GM12865 (cell line): Measurements from ENCODE around the gene SPEM1.

ENCODE experiments used
- DNase-seq: peaks from one replicate; pipeline ENCODE4 v3.0.0; 2010; ENCODE audit warnings: low read depth
- H3K4me3 ChIP-seq: 2 replicates; pipeline ENCODE4 v1.5.1; 2011; ENCODE audit warnings: mild to moderate bottlenecking, low read depth, low read length, control low read depth
- TF ChIP-seq, protein P1 (sequence below): IDR thresholded peaks from 2 replicates; pipeline ENCODE4 v1.5.1; 2011; ENCODE audit warnings: low read length, control low read depth, low read depth, inconsistent platforms; ENCODE audit not compliant: insufficient read depth; ENCODE audit errors: missing control alignments

The SPEM1 gene

DNA sequence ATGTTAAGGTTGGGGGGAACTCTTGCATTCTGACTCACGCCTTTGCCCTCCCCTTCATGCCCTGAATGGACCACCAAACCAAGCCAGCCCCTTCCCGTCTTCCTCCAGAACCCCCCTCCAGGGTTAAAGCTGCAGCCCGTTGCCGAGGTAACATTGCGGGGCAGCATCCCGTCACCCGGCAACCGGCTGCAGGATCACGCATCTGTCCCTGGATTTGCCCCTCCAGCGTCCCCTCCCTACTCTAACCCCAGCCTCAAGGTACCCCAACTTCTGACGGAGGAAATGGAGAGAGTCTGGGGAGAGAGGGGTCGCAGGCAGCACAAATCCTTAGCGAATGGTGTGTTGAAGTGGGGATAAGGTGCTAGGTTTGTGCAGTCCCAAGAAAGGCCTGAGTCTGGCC, 13.0 kb upstream of the SPEM1 start:
- no peak overlapping the region for H3K4me3 ChIP-seq
- TF ChIP-seq, protein P1, sequence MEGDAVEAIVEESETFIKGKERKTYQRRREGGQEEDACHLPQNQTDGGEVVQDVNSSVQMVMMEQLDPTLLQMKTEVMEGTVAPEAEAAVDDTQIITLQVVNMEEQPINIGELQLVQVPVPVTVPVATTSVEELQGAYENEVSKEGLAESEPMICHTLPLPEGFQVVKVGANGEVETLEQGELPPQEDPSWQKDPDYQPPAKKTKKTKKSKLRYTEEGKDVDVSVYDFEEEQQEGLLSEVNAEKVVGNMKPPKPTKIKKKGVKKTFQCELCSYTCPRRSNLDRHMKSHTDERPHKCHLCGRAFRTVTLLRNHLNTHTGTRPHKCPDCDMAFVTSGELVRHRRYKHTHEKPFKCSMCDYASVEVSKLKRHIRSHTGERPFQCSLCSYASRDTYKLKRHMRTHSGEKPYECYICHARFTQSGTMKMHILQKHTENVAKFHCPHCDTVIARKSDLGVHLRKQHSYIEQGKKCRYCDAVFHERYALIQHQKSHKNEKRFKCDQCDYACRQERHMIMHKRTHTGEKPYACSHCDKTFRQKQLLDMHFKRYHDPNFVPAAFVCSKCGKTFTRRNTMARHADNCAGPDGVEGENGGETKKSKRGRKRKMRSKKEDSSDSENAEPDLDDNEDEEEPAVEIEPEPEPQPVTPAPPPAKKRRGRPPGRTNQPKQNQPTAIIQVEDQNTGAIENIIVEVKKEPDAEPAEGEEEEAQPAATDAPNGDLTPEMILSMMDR, result no peak
- DNase-seq, result no peak

DNA sequence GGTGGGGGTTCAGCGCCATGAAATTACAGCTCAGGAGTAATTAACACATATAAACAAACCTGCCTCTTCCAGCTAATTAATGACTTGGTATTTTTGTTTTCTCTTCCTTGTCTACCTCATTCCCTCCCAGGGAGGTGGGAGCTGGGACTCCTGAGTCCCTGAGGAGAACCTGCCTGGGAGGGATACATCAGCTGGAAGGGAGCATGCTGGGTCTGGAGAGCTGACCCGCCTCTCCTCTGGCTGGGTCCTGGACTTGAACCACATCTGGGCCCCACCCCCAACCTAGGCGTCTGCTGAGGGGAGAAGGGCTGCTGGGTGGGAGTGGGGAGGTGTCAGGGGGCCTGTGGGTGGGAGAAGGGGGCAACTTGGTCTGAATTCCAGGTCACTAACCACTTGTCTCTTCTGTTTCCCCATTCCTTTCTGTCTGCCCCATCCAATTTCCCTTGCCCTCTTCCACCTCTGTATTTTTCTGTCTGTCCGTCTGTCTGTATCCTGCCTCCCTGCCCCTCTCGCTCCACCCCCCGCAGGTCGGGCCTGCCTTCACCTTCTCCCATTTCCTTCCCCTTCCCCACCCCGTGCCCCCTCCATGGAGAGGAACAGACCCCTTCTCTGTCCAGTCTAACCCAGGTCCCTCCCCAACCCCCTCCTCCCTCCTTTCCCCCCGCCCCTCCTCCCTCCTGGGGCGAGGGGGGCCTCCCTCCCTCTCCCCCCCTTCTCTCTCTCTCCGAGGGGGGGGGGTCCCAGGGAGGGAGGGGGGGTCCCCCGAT, 12.5 kb upstream of the SPEM1 start, which contains the start of gene NLGN2:
NLGN2 (plus strand) TSS at position 361 of the 767 bp plus-strand sequence. CDS start 411 bp downstream, outside the sequence.
- no peak for DNase-seq
- TF ChIP-seq, protein P1, result no peak
- no peak within 1 kb of the TSS for H3K4me3 ChIP-seq

DNA sequence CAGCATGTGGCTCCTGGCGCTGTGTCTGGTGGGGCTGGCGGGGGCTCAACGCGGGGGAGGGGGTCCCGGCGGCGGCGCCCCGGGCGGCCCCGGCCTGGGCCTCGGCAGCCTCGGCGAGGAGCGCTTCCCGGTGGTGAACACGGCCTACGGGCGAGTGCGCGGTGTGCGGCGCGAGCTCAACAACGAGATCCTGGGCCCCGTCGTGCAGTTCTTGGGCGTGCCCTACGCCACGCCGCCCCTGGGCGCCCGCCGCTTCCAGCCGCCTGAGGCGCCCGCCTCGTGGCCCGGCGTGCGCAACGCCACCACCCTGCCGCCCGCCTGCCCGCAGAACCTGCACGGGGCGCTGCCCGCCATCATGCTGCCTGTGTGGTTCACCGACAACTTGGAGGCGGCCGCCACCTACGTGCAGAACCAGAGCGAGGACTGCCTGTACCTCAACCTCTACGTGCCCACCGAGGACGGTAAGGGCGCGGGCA, 11.8 kb upstream of the SPEM1 start:
- TF ChIP-seq, protein P1, result no peak
- no peak for DNase-seq
- H3K4me3 ChIP-seq, result no peak overlapping the region

DNA sequence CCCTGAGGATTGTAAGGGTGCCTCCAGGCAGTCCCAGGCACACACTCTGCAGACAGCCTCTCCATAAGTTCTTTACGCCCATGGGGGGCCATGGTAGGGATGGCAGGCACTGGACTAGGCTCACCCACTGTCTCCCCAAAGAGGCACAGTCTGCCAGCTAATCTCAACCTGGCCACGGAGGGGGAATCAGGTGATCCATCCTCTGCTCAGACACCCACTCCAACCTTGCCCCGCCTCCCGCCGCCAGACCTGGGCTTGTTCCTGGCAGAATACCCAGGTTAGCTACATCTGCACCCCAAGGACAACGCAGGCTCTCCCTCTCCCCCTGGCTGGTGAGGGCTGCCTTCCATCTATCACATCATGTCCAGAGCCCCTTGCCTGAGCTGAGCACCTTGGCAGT, 11.3 kb upstream of the SPEM1 start:
- no peak for DNase-seq
- TF ChIP-seq, protein P1, result no peak
- no peak overlapping the region for H3K4me3 ChIP-seq

DNA sequence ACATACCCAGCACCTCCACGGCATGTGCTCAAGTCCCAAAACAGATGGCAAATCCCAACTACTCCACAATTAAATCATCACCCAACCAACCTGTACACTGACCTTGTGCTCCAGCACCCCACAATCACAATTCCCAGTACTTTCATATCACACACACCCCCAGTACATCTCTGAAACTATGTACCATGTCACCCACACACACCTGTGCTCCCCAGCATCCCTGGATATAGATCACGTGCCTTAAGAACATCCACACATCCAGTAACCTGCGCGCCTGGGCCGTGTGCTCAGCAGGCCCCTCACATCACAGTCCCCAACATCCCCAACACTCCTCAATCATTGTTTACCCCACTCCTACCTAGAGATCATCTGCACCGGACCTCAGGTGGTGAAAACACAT, 10.4 kb upstream of the SPEM1 start:
- TF ChIP-seq, protein P1, result no peak
- no peak for DNase-seq
- H3K4me3 ChIP-seq, result no peak overlapping the region

DNA sequence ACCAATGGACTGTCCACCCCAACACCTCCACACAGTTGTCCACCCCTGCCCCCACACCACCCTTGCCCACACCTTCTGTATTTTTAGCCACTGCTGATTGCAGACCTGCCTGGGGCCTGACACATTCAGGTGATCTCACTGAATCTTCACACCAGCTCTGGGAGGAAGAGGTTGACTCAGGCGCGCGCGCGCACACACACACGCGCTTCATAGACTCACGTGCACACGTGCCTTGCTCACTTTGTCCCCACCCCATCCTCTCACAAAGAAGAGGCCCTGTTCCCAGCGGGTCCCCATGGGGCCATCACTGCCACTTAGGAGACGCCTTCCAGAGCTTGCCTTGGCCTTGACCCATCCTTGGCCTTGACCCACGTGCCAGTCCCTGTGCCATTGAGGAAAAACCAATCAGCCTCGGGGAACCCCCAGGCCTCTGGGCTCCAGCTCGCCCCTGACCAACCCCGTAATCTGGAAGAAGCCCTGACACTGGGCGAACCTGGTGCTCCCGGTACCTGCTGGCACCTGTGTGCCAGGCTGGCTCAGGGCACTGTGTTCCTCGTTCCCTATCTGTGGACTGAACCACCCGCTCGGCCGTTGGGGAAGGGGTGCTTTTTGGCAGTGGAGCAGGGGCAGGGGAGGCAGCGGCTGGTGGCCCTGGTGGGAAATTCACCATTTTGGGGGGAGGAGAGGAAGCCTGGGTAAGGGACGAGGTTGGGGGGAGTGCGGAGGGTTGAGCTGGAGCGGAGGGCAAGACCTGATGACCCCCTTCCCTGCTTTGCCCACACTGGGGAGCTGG, 9.3 kb upstream of the SPEM1 start:
- H3K4me3 ChIP-seq, result no peak overlapping the region
- DNase-seq, result no peak

More for the DNA sequence above, 9.3 kb upstream of the SPEM1 start:
- TF ChIP-seq, protein P1, result no peak
